GM10847 (cell line): ENCODE measurements around the gene GLRX2.

Experiments used
- POLR2A ChIP-seq: IDR thresholded peaks from 2 replicates; pipeline ENCODE4 v1.6.1; 2011; ENCODE audit not compliant: insufficient read length; ENCODE audit errors: extremely low read depth

Gene GLRX2

DNA sequence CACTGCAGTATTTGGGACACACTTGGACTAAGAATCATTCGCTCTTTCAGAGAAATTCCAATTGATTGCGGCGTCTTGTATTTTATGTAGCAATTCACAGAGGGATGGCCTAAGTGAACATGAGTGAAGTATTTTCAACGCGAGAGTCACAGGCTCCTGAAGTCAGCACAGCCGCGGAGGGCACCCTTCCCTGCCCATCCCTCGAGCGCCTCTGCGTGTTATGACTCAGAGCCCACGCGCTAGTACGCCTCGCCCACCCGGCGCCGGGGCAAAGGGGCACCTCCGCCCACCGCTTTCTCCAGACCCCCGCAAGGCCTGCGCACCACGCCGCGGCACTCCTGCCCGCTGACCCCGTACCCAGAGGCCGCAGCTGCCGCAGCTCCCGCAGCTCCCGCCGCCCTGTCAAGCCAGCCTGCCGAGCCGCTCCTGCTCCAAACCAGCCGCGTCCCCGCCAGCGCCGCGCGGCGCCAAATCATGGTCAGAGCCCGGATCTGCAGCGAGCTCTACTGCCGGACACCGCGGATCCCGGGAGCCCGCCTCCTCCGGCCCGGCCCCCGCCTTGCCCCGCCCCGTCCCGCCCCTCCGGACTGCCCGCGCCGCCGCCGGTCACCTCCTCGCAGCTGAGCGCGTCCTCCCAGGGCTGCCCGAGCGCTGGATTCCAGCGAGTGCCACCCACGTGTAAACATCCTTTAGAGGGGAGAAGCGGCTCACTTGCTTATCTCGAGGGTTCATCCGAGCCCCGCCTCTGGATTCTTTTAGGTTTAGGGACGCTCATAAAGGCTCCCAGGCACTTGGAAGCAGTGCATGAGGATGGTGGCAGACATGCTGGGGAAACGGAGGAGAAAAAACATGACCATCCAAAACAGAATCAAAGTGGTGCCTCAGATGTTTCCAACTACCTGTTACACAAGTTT is at the start of gene GLRX2:
Gene GLRX2, minus strand, starts transcription at position 508 of the 914 bp plus-strand sequence. Its CDS starts 32 bp downstream, at position 476.
- TF ChIP-seq POLR2A = peak; percentile 84

- TF ChIP-seq POLR2A = no peak
Observed at GRCh38 chr1:193144999-193145398, 39.8 kb upstream of the GLRX2 start.

DNA sequence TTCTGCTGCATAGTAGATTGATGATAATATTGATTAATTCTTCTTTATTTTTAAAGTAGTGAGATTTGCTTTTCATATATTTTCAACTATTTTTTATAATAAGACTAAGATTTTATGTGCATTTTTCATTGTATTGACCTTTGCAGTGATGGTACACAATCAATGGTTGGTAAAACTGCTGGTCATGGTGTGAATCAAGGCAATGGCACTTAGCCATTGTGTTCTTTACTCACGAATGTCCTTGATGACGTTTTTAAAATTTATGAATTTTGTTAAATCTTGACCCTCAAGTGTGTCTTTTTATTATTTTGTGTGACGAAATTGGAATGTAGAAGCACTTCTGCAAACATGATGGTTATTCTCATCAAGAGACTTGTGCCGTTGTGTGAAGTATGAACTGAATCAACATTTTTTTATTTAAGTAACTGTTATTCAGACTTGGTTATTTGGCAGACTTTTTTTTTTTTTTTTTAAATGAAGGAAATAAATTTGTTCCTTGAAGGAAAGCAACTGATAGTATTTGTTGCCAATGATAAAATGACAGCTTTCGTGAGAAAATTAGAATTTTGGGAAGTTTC is 39.2 kb upstream of the GLRX2 start:
- TF ChIP-seq POLR2A = no peak

GRCh38 chr1:193143285-193143684 is 38.1 kb upstream of the GLRX2 start:
- TF ChIP-seq POLR2A = no peak

DNA sequence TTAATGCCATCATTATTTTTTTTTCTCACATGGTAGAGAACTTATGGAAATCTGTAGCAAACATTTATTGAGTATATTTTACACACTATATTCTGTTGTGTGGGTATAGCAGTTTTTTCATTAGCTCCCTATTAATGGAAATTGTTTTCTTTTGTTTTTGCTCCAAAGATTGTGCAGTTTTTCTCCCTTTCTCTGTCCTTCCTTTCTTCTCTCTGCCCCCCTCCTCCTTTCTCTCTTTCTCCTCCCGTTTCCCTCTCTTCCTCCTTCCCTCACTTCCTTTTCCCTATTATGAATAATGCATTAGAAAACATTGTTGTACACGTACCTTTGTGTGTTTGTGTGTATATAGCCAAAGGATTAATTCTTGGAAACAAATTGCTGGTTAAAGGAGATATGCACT is 37.2 kb upstream of the GLRX2 start:
- no peak for TF ChIP-seq POLR2A

GRCh38 chr1:193141804-193142203 is 36.6 kb upstream of the GLRX2 start:
- no peak for TF ChIP-seq POLR2A

GRCh38 chr1:193140254-193140653 is 35.0 kb upstream of the GLRX2 start:
- TF ChIP-seq POLR2A = no peak

DNA sequence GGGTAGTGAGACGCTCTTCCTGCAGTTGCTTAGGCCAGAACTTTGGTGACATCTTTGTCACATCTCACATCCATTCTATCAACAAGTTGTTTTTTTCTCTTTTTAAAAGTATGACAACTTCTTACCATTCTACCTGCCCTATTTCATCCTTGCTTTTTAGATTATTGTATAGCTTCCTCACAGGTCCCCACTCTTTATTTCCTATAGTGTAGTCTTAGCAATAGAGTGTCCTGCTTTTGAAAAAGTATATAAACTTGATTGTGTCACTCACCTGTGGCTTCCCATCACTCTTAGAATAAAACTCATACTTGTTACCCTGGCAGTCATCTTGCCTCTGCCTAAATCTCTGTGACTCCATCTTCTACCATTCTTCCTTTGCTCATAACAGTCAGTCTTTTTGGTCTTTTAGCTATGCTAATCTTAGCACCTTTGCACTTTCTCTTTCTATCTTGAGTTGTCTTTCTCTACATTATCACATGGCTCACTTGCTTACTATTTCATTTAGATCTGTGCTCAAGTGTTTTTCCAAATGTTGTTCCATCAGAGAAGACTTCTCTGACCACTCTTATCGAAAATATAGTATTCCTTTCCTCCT is 26.1 kb upstream of the GLRX2 start:
- no peak for TF ChIP-seq POLR2A

GRCh38 chr1:193125369-193125768 is 20.2 kb upstream of the GLRX2 start:
- no peak for TF ChIP-seq POLR2A

DNA sequence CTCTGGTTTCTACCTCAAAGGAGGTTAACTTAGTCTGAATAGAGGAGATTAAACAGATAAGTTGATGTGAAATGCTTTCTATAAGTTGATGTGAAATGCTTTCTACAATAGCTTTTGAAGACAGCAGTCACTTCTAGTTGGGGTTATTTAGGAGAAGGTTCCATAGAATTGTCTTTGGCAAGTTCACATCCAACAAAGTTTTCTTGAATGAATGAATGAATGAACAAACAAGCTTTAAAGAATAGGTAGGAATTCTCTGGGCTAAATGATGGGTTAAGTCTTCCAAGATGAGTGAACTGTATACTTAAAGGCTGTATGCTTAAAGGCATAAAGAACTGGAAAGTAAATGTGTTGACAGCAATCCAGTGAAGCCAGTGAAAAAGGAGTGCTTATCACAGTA is 18.5 kb upstream of the GLRX2 start:
- no peak for TF ChIP-seq POLR2A

- TF ChIP-seq POLR2A = peak; percentile 77
Observed at GRCh38 chr1:193121616-193122593, 16.7 kb upstream of the GLRX2 start, which contains the start of gene CDC73. Gene CDC73 (plus strand): TSS chr1:193122031. CDS start chr1:193122201, 170 bp downstream.

DNA sequence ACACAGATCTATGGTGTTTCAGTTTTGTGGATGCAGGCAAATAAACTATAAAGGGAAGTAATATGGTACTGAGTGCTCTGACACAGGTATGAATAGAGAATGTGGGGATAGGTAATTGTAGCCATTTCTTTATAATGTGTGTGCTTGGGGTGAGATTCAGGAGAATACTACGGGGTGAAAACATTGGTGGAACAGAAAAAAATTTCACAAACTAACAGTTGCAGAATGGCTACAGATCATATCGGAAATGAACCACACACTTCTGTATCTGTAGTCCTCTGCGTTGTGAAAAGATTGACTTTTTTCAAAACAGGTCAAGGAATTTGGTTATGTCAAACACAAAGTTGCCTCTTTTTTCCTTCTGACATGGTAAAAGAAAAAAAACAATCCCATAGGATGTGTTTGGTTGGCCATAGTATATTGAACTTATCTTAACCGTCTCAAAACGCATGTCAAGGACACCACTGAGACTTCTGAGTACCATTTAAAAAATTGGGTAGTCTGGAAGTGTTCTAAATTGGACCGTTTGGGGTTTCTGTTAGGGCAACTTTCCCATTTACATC is 15.5 kb upstream of the GLRX2 start:
- TF ChIP-seq POLR2A = no peak

- TF ChIP-seq POLR2A = no peak
Observed at GRCh38 chr1:193118803-193119730, 13.9 kb upstream of the GLRX2 start.
